SK-N-SH (cell line): ENCODE data around the gene HSPBAP1. TPM values are rescaled to one million over a fixed set of nuclear protein-coding genes. Genes with fewer than 3 reads are reported as not detected.

Experiments
- CTCF ChIA-PET: fragments of 300-600, 350-600 bp; formaldehyde crosslinking; extraction: SDS; loops from one replicate; lab custom pipeline; 2021; lab: Yijun Ruan, JAX
- POLR2A ChIA-PET: fragments of 350-600 bp; sonication (Branson Sonifier 250); formaldehyde crosslinking; extraction: SDS; loops from one replicate; lab custom pipeline; 2020; ENCODE audit warnings: antibody characterized with exemption, inconsistent platforms; lab: Yijun Ruan, JAX
- DNase-seq: peaks from one replicate; pipeline ENCODE4 v3.0.0; 2012
- H2AFZ ChIP-seq: fragments of 200-600 bp; sonication (generic); 2 replicates; pipeline ENCODE4 v1.8.1; 2016; ENCODE audit warnings: antibody characterized with exemption, mild to moderate bottlenecking, low read depth
- H3F3A ChIP-seq: fragments of 200-600 bp; sonication (generic); replicated peaks from 2 replicates; pipeline ENCODE3; 2016; ENCODE audit warnings: antibody characterized with exemption, mild to moderate bottlenecking; ENCODE audit not compliant: insufficient read depth
- H3K27ac ChIP-seq, 2 experiments: fragments of 200-500 bp in 1 of 2; fragments of 200-600 bp in 1 of 2; sonication (Bioruptor generic) in 1 of 2; sonication (generic), shearing (Covaris generic) in 1 of 2; 2 replicates each; pipeline versions ENCODE4 v1.5.1 to v1.6.1; 2014 to 2016; ENCODE audit warnings: low read depth in 2 of 2, inconsistent platforms in 1 of 2, low read length in 1 of 2, mild to moderate bottlenecking in 1 of 2, mixed read lengths in 1 of 2
- H3K27me3 ChIP-seq: fragments of 200-600 bp; sonication (generic), shearing (Covaris generic); 2 replicates; pipeline ENCODE4 v1.6.1; 2016; ENCODE audit warnings: mixed run types; ENCODE audit not compliant: insufficient read depth
- H3K36me3 ChIP-seq, 2 experiments: fragments of 200-500 bp in 1 of 2; fragments of 200-600 bp in 1 of 2; sonication (Bioruptor generic) in 1 of 2; sonication (generic) in 1 of 2; replicated peaks in 1 of 2; 2 replicates each; pipeline versions ENCODE3 to v1.5.1; 2014 to 2016; ENCODE audit warnings: low read length in 1 of 2, mild to moderate bottlenecking in 1 of 2; ENCODE audit not compliant: insufficient read depth in 2 of 2, control insufficient read depth in 1 of 2
- H3K4me1 ChIP-seq, 2 experiments: fragments of 200-500 bp in 1 of 2; fragments of 200-600 bp in 1 of 2; sonication (Bioruptor generic) in 1 of 2; sonication (generic), shearing (Covaris generic) in 1 of 2; 2 replicates each; pipeline versions ENCODE4 v1.5.1 to v1.6.1; 2014 to 2016; ENCODE audit warnings: low read depth in 1 of 2, low read length in 1 of 2, mixed run types in 1 of 2; ENCODE audit not compliant: insufficient read depth in 2 of 2, control insufficient read depth in 1 of 2
- H3K4me2 ChIP-seq: fragments of 200-600 bp; sonication (generic), shearing (Covaris generic); 2 replicates; pipeline ENCODE4 v1.6.1; 2017; ENCODE audit warnings: mixed run types
- H3K4me3 ChIP-seq, 2 experiments: fragments of 200-500 bp in 1 of 2; fragments of 200-600 bp in 1 of 2; sonication (Bioruptor generic) in 1 of 2; sonication (generic), shearing (Covaris generic) in 1 of 2; 2 replicates each; pipeline versions ENCODE4 v1.5.1 to v1.8.1; 2014 to 2016; ENCODE audit warnings: low read depth in 2 of 2, inconsistent platforms in 1 of 2, low read length in 1 of 2, mild to moderate bottlenecking in 1 of 2, mixed read lengths in 1 of 2, moderate library complexity in 1 of 2
- H3K79me2 ChIP-seq: fragments of 200-600 bp; sonication (generic); 2 replicates; pipeline ENCODE4 v1.8.1; 2017; ENCODE audit warnings: mild to moderate bottlenecking; ENCODE audit not compliant: insufficient read depth
- H3K9ac ChIP-seq: fragments of 200-600 bp; sonication (generic); 2 replicates; pipeline ENCODE4 v1.6.1; 2017; ENCODE audit warnings: mixed run types
- H3K9me2 ChIP-seq: fragments of 200-600 bp; sonication (generic); 2 replicates; pipeline ENCODE4 v1.6.1; 2017; ENCODE audit warnings: mixed run types
- H3K9me3 ChIP-seq: fragments of 200-600 bp; sonication (generic); 2 replicates; pipeline ENCODE4 v1.6.1; 2017; ENCODE audit warnings: mixed run types, mild to moderate bottlenecking, moderate library complexity
- H4K20me1 ChIP-seq: fragments of 200-600 bp; sonication (generic); 2 replicates; pipeline ENCODE4 v1.6.1; 2017; ENCODE audit warnings: mild to moderate bottlenecking, mixed run types; ENCODE audit not compliant: insufficient read depth
- CTCF ChIP-seq: fragments of 200-600 bp; sonication (generic); IDR thresholded peaks from 2 replicates; pipeline ENCODE4 v1.6.1; 2017; ENCODE audit warnings: antibody characterized with exemption, mild to moderate bottlenecking, moderate library complexity
- ELF1 ChIP-seq: IDR thresholded peaks from 2 replicates; pipeline ENCODE4 v1.4.0; 2012
- EP300 ChIP-seq, 2 experiments: IDR thresholded peaks; 2 replicates each; pipeline versions ENCODE4 v1.4.0 to v1.6.1; 2012; ENCODE audit warnings: borderline replicate concordance in 1 of 2, low read depth in 1 of 2, low read length in 1 of 2
- EZH2phosphoT487 ChIP-seq: fragments of 200-600 bp; sonication (generic); IDR thresholded peaks from 2 replicates; pipeline ENCODE4 v1.6.1; 2017; ENCODE audit warnings: low read depth, mixed run types, mild to moderate bottlenecking, antibody characterized with exemption, moderate library complexity, borderline replicate concordance
- FOSL2 ChIP-seq: IDR thresholded peaks from 2 replicates; pipeline ENCODE4 v1.4.0; 2012; ENCODE audit warnings: low read depth, mild to moderate bottlenecking, moderate library complexity, borderline replicate concordance
- FOXJ3 ChIP-seq: sonication (generic); formaldehyde crosslinking; IDR thresholded peaks from 2 replicates; pipeline ENCODE4 v1.5.1; 2020; ENCODE audit warnings: mild to moderate bottlenecking, missing genetic modification reagents
- GABPA ChIP-seq: IDR thresholded peaks from 2 replicates; pipeline ENCODE4 v1.4.0; 2012; ENCODE audit warnings: low read depth, mild to moderate bottlenecking
- JUND ChIP-seq: IDR thresholded peaks from 2 replicates; pipeline ENCODE4 v1.4.0; 2012
- MXI1 ChIP-seq: IDR thresholded peaks from 2 replicates; pipeline ENCODE4 v1.6.1; 2012; ENCODE audit warnings: mild to moderate bottlenecking, low read depth, low read length, improper control_type of control experiment
- NFIC ChIP-seq: IDR thresholded peaks from 2 replicates; pipeline ENCODE4 v1.4.0; 2012; ENCODE audit warnings: borderline replicate concordance
- NRF1 ChIP-seq: IDR thresholded peaks from 2 replicates; pipeline ENCODE4 v1.6.1; 2012; ENCODE audit warnings: low read depth, mild to moderate bottlenecking, low read length
- RAD21 ChIP-seq: IDR thresholded peaks from 2 replicates; pipeline ENCODE4 v1.6.1; 2012; ENCODE audit warnings: mild to moderate bottlenecking, low read length
- SIN3A ChIP-seq: IDR thresholded peaks from 2 replicates; pipeline ENCODE4 v1.6.1; 2012; ENCODE audit warnings: low read depth, mild to moderate bottlenecking, low read length, moderate library complexity, borderline replicate concordance
- SMC3 ChIP-seq: IDR thresholded peaks from 2 replicates; pipeline ENCODE4 v1.6.1; 2012; ENCODE audit warnings: low read depth, low read length, improper control_type of control experiment
- TAF1 ChIP-seq: IDR thresholded peaks from 2 replicates; pipeline ENCODE4 v1.6.1; 2012; ENCODE audit warnings: low read depth, mild to moderate bottlenecking, low read length, moderate library complexity, borderline replicate concordance
- TCF12 ChIP-seq: IDR thresholded peaks from 2 replicates; pipeline ENCODE4 v1.4.0; 2012
- TEAD4 ChIP-seq: IDR thresholded peaks from 2 replicates; pipeline ENCODE4 v1.4.0; 2012; ENCODE audit warnings: mild to moderate bottlenecking, borderline replicate concordance; ENCODE audit not compliant: insufficient read depth
- USF1 ChIP-seq: IDR thresholded peaks from 2 replicates; pipeline ENCODE4 v1.4.0; 2012; ENCODE audit warnings: low read depth, borderline replicate concordance
- YY1 ChIP-seq: IDR thresholded peaks from 2 replicates; pipeline ENCODE4 v1.4.0; 2012; ENCODE audit warnings: low read depth, mild to moderate bottlenecking
- WGBS: methylation state at CpG from one replicate; pipeline ENCODE4 v1.1.6; 2017; ENCODE audit warnings: low lambda C conversion rate; 5-methylcytosine and 5-hydroxymethylcytosine counted together
- polyA plus RNA-seq, 3 experiments: library from polyadenylated mRNA; depleted of rRNA; stranded (reverse); fragments of >200 nt; gene quantifications; 2 replicates each; pipeline ENCODE4 v1.2.3, GENCODE V29; 2012

The HSPBAP1 gene
- polyA plus RNA-seq, 1 of the 3 experiments (the other 2 are of a cell fraction): 5.1 TPM

- no peak for TF ChIP-seq MXI1
- TF ChIP-seq GABPA: no peak
- no peak for TF ChIP-seq FOSL2
- no peak for TF ChIP-seq CTCF
- no peak for TF ChIP-seq JUND
- no peak for TF ChIP-seq FOXJ3 (CRISPR knock-in tag)
- TF ChIP-seq NRF1: no peak
- TF ChIP-seq SMC3: no peak
- no peak for TF ChIP-seq TEAD4
- TF ChIP-seq SIN3A: no peak
- no peak for TF ChIP-seq TCF12
- TF ChIP-seq RAD21: no peak
- no peak for TF ChIP-seq YY1
- TF ChIP-seq ELF1: no peak
Measured at GRCh38 chr3:122826278-122826677, 32.6 kb upstream of the HSPBAP1 start.

DNA sequence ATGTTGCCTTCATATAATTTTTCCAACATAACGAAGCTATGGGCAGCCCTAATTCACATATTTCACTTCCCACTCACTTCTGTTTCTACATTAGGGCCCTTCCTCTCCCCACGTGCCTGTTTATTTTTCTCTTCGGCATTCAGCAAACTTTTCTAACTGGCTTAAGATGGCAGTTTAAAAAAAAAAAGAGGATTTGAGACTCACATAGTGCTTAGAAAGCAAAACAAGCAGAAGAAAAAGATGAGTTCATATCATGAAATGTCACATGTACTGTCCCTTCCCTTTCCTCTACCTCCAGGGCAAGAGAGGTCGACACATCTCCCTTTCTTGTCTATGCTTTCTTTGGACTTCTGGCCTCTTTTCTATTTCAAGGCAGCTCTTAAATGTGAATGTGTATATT lies 31.8 kb upstream of the HSPBAP1 start:
- no peaks in the 10 kb centered on the region for H3K79me2 ChIP-seq
- no peaks in the 10 kb centered on the region for H3F3A ChIP-seq
- H4K20me1 ChIP-seq: no peaks in the 10 kb centered on the region
- H3K36me3 ChIP-seq: peaks cover 10 to 25% of the 10 kb centered on the region in 2 experiments
- 89% methylated on average over 4 of the region's 4 CpGs for WGBS
- CTCF ChIA-PET: no interaction called here
- no peak for DNase-seq
- no peak overlapping the region for H2AFZ ChIP-seq
- H3K4me3 ChIP-seq: no peak overlapping the region
- H3K9ac ChIP-seq: no peak overlapping the region
- no peaks in the 10 kb centered on the region for H3K9me2 ChIP-seq
- no peaks in the 10 kb centered on the region for H3K9me3 ChIP-seq
- TF ChIP-seq GABPA (no peak), NFIC (no peak), EZH2phosphoT487 (no peak), TAF1 (no peak), EP300 (IDR thresholded peaks at IDR 0.05; ENCODE audit: borderline replicate concordance in 1 of 2, low read depth in 1 of 2, low read length in 1 of 2) (no peak), USF1 (no peak)
- H3K4me2 ChIP-seq: no peak overlapping the region
- H3K27ac ChIP-seq: no peak overlapping the region
- no peaks in the 10 kb centered on the region for H3K4me1 ChIP-seq
- POLR2A ChIA-PET: no interaction called here
- H3K27me3 ChIP-seq: no peaks in the 10 kb centered on the region

More at GRCh38 chr3:122826278-122826677, 32.6 kb upstream of the HSPBAP1 start:
- 83% methylated on average over 1 of the region's 1 CpG for WGBS
- H3K36me3 ChIP-seq: peaks cover 10 to 26% of the 10 kb centered on the region in 2 experiments
- H3K27ac ChIP-seq: no peak overlapping the region
- no peak overlapping the region for H3K4me2 ChIP-seq
- H3K79me2 ChIP-seq: no peaks in the 10 kb centered on the region
- H3K9me3 ChIP-seq: no peaks in the 10 kb centered on the region
- ChIA-PET POLR2A (no interaction called here), CTCF (interaction anchor here (1.2 kb wide), 1 partner anchor 44 kb away, joined by 3 read pairs; no protein-coding TSS in a partner anchor)
- H4K20me1 ChIP-seq: no peaks in the 10 kb centered on the region
- no peaks in the 10 kb centered on the region for H3K27me3 ChIP-seq
- no peak overlapping the region for H3K9ac ChIP-seq
- DNase-seq: no peak
- no peaks in the 10 kb centered on the region for H3K9me2 ChIP-seq
- no peak overlapping the region for H2AFZ ChIP-seq
- H3K4me1 ChIP-seq: no peaks in the 10 kb centered on the region
- H3K4me3 ChIP-seq: no peak overlapping the region
- H3F3A ChIP-seq: no peaks in the 10 kb centered on the region
